Left renal cortex interstitium (tissue), 4 donors: ENCODE results near the gene USE1. TPM values are rescaled to one million over a fixed set of nuclear protein-coding genes. Genes with fewer than 3 reads are reported as not detected.
A peak's percentile ranks its signal among the peaks of the same experiment; 100 is the strongest.

Experiments
- DNase-seq, 4 donors: peaks; one replicate each; pipeline ENCODE4 v3.0.0-alpha.2; 2013; ENCODE audit warnings: low read depth in 4 of 4, low spot score in 2 of 4, missing footprints in 1 of 4
- polyA plus RNA-seq, 4 donors: library from polyadenylated mRNA; unstranded; fragments of 120-200 nt; gene quantifications; one replicate each; pipeline ENCODE4 v1.2.1, GENCODE V29; 2013; ENCODE audit not compliant: insufficient read length in 4 of 4

USE1 gene
- polyA plus RNA-seq, 4 donors, result 27.1 to 37.3 (median 31.3) TPM

- DNase-seq, result no peak
These were observed 39.5 kb downstream of the USE1 start for GRCh38 chr19:17254636-17255035.

DNA sequence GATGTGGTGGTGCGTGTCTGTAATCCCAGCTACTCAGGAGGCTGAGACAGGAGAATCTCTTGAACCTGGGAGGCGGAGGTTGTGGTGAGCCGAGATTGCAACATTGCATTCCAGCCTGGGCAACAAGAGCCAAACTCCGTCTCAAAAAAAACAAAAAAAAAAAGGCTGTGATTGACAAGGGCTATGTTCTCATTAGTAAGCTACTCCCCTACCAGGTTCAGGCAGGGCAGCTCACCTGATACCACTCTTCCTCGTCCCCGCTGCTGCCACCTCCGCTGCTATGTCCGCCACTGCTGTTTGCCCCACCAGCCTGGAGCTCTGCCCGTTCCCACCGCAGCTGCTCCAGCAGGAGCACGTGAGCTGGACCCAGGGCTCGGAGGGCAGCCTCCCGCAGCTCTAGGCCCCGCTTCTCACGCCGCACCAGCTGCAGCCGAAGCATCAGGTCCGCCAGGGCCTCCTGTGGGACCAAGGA lies 40.0 kb downstream of the USE1 start:
- no peak for DNase-seq

GRCh38 chr19:17256130-17256529 lies 41.0 kb downstream of the USE1 start:
- no peak for DNase-seq

- DNase-seq, result no peak
These were observed 44.1 kb downstream of the USE1 start for GRCh38 chr19:17259118-17259780.

GRCh38 chr19:17259934-17260333 lies 44.8 kb downstream of the USE1 start:
- DNase-seq, result no peak

DNA sequence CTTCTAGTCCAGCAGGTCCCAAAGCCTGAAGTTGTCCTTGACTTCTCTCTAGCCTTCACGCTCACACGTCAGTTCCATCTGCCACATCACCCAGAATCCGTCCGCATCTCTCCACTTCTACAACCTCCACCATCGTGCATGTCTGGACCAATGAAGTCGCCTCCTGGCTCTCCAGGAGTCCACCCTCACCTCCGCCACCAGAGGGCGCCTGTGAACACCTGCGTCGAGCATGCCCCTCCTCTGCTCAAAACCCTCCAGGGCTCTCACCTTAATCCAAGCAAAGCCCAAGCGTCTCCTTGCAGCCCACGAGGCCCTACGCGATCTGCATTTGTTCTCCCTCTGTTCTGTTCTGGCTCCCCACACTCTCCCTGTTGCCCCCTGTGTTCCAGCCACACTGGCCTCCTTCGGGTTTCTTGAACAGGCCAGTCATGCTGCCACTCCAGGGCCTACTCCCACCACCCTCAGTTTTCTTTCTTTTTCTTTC lies 45.7 kb downstream of the USE1 start:
- DNase-seq, result no peak

DNA sequence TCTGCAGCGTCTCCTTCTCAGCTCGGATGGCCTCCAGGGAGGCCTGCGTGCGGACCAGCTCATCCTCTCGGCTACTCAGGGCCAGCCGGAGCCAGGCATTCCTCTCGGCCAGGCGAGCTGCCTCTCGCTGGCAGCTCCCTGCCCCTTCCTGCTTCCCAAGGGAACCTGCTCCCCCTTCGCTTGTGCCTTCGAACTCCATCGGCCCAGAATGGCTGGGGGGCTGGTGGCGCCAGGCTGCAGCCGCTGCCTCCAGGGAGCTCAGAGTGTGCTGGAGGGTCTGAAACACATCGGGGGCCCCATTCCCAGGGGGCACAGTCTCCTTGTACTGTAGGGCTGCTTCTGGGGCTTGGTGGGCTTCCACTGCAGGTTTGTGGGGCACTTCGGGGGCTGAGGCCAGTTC lies 47.4 kb downstream of the USE1 start:
- no peak for DNase-seq

- DNase-seq, result no peak
These were observed 48.8 kb downstream of the USE1 start for GRCh38 chr19:17263712-17264640.

DNA sequence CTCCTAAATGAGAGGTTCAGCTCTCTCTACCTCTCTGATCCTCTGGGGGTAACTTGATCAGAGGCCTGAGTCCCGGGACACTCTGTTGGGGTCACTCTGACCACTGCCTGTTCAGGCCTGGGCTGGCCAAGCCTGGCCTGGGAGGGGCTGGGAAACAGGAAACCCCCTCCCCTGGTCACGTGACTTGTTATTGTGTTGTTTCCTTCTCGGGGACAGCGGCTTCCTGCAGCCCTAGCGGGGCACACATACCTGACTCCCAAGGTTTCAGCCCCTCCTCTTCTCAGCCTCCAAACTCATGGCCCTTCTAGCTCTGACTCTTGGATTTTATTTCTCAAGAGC lies 49.5 kb downstream of the USE1 start, which contains the start of gene USHBP1:
Gene USHBP1 (minus strand): TSS at position 105 of the 339 bp plus-strand sequence. CDS start 446 bp downstream, outside the sequence.
- no peak for DNase-seq

DNA sequence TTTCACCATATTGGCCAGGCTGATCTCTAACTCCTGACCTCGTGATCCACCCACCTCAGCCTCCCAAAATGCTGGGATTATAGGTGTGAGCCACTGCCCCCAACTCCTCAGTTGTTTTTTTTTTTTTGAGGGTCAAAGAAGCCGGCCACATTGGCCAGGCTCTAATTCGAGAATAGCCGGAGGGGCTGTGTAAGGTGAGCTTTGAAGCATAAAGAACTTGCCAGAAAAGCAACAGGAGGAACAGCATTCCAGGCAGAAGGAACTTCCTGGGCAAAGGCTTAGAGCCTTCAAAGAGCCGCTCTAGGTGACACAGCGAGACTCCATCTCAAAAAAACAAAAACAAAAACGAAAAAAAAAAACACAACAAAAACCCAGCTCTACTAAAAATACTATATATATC lies 50.9 kb downstream of the USE1 start:
- no peak for DNase-seq

DNA sequence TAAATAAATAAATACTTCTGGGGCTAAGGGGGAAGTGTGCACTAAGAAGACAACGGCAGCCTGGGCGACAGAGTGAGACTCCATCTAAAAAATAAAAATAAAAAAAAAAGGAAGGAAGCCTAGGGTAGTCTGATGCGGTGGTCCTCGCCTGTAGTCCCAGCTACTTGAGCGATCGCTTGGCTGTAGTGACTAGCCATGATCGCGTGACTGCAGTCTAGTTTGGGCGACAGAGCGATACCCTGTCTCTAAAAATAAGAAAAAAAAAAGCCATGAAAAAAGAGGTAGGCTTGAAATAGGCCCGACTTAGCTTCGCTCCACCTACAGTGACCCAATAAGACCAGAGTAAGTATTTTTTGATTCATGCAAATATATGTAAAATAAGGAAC lies 51.4 kb downstream of the USE1 start:
- no peak for DNase-seq

GRCh38 chr19:17266975-17267788 lies 52.0 kb downstream of the USE1 start, which contains the start of gene BABAM1:
TSS of gene BABAM1 (plus strand) at chr19:17267443. CDS start at chr19:17268807, 1,364 bp downstream.
- peak; percentile 89 to 99 (median 94) for DNase-seq

DNA sequence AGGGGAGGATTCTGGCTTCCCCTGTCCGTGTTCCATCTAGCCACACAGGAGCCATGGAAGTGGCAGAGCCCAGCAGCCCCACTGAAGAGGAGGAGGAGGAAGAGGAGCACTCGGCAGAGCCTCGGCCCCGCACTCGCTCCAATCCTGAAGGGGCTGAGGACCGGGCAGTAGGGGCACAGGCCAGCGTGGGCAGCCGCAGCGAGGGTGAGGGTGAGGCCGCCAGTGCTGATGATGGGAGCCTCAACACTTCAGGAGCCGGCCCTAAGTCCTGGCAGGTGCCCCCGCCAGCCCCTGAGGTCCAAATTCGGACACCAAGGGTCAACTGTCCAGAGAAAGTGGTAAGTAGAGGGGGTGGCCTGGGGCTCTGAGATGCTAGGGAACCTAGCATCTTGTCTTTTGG lies 53.6 kb downstream of the USE1 start:
- DNase-seq, result no peak

Other genes with a start within 250 kb of the USE1 start
- gene CPAMD8, start 188.5 kb upstream of the USE1 start, polyA plus RNA-seq, result 10 to 100 TPM; 32.8 to 61.5 (median 45.7) TPM
- gene HAUS8, start 139.9 kb upstream of the USE1 start, polyA plus RNA-seq, result 10 to 100 TPM; 11.7 to 17.0 (median 15.5) TPM
- 10 to 100 TPM; 45.2 to 74.4 (median 53.9) TPM for gene MYO9B, start 139.6 kb upstream of the USE1 start, polyA plus RNA-seq
- gene OCEL1, start 10.9 kb downstream of the USE1 start, polyA plus RNA-seq, result 10 to 100 TPM; 18.6 to 25.7 (median 23.2) TPM
- 10 to 100 TPM; 35.1 to 64.1 (median 48.9) TPM for gene NR2F6, start 30.6 kb downstream of the USE1 start, polyA plus RNA-seq
- gene USHBP1, start 49.4 kb downstream of the USE1 start, polyA plus RNA-seq, result 1 to 10 TPM; 4.8 to 8.0 (median 7.6) TPM
- 100 to 1,000 TPM in 3 of 4 donors, 10 to 100 TPM in 1; 99.9 to 118 (median 108) TPM for gene BABAM1, start 52.1 kb downstream of the USE1 start, polyA plus RNA-seq
- 1 to 10 TPM in 2 of 4 donors, under 1 TPM in 2; 0.86 to 2.3 (median 1.3) TPM for gene ANKLE1, start 66.5 kb downstream of the USE1 start, polyA plus RNA-seq
- 10 to 100 TPM in 3 of 4 donors, 1 to 10 TPM in 1; 7.8 to 15.5 (median 12.6) TPM for gene ABHD8, start 88.1 kb downstream of the USE1 start, polyA plus RNA-seq
- gene MRPL34, start 90.5 kb downstream of the USE1 start, polyA plus RNA-seq, result 10 to 100 TPM; 48.5 to 77.6 (median 57.3) TPM
- 10 to 100 TPM; 31.3 to 48.7 (median 42.8) TPM for gene DDA1, start 94.2 kb downstream of the USE1 start, polyA plus RNA-seq
- 10 to 100 TPM in 3 of 4 donors, 1 to 10 TPM in 1; 8.3 to 21.1 (median 13.1) TPM for gene ANO8, start 119.5 kb downstream of the USE1 start, polyA plus RNA-seq
- 10 to 100 TPM; 15.7 to 37.9 (median 24.6) TPM for gene GTPBP3, start 122.2 kb downstream of the USE1 start, polyA plus RNA-seq
- gene PLVAP, start 162.0 kb downstream of the USE1 start, polyA plus RNA-seq, result 100 to 1,000 TPM; 162 to 238 (median 195) TPM
- 1 to 10 TPM in 2 of 4 donors, under 1 TPM in 2; 0.83 to 6.2 (median 3.3) TPM for gene CCDC194, start 178.8 kb downstream of the USE1 start, polyA plus RNA-seq
- 100 to 1,000 TPM; 103 to 178 (median 119) TPM for gene BST2, start 190.3 kb downstream of the USE1 start, polyA plus RNA-seq
- gene MVB12A, start 204.7 kb downstream of the USE1 start, polyA plus RNA-seq, result 10 to 100 TPM; 53.2 to 97.6 (median 80.9) TPM
- 1 to 10 TPM; 2.4 to 3.9 (median 3.3) TPM for gene TMEM221, start 233.3 kb downstream of the USE1 start, polyA plus RNA-seq
- gene NXNL1, start 245.6 kb downstream of the USE1 start, polyA plus RNA-seq, result under 1 TPM in 2 of 4 donors, not detected in 2; 0.26 to 0.28 TPM